GM03348 (cell line): ENCODE data around the gene SPATC1L.

Experiments
- DNase-seq: peaks from one replicate; pipeline ENCODE4 v3.0.0; 2012; ENCODE audit warnings: low spot score

SPATC1L gene

GRCh38 chr21:46120301-46121285, 63.7 kb downstream of the SPATC1L start:
- DNase-seq: no peak

DNA sequence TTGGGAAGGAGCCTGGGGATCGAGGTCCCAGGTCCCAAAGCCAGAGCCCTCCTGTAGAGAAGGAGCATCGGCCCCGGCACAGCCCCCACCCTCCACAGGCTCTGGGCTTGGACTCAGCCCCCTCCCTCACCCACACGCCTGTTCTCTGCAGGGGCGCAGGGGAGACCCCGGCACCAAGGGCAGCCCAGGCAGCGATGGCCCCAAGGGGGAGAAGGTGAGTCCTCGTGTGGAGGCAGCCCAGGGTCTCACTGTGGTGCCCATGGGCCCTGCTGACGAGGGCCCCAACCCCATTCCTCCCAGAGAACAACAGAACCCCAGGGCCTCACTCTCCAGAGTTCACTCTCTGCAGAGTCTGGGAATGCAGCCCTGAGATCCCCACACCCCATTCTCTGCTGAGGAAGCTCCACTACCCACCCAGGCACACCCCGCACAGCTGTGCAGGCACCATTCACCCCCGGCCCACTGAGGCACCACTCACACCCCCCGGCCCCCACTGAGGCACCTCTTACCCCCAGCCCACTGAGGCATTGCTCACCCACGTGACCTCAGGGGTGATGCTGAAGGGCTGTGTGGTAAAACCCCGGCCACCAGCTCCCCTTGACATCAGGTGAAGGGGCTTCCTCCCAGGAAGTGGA, 64.5 kb downstream of the SPATC1L start:
- no peak for DNase-seq

GRCh38 chr21:46119144-46119636, 65.1 kb downstream of the SPATC1L start:
- DNase-seq: no peak

DNA sequence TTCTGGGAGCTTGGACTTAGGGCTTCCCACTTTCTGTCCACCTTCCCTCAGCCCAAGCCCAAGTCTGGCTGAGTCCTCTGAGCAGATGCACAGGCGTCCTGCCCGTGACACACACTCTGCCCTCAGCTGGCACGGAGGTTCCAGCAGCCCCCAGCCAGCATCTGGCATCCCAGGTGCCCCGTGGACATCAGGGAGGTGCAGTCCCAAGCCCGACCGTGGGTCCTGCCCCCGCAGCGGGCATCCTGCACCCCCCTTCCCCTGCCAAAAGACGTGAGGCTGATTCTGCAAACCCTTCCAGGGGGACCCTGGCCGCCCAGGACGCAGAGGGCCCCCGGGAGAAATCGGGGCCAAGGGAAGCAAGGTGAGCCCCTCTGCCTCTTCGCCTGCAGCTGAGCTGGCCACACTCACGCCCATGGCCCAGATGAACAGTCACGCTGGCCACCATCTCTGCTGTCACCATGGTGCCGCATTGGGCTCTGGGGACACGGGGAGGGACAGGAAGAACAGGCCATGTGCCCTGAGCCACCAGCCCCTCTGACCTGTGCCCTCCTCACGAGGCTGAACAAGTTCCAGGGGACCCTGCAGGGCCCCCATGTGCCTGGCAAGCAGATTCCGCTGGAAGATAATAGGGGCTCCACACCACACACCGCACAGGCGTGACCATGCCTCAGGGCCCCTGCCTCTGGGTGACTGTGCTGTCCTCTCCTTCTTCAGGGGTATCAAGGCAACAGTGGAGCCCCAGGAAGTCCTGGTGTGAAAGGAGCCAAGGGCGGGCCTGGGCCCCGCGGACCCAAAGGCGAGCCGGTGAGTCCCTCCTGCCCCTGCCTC, 65.7 kb downstream of the SPATC1L start:
- no peak for DNase-seq

- DNase-seq: no peak
Measured at GRCh38 chr21:46117586-46118315, 66.5 kb downstream of the SPATC1L start.

DNA sequence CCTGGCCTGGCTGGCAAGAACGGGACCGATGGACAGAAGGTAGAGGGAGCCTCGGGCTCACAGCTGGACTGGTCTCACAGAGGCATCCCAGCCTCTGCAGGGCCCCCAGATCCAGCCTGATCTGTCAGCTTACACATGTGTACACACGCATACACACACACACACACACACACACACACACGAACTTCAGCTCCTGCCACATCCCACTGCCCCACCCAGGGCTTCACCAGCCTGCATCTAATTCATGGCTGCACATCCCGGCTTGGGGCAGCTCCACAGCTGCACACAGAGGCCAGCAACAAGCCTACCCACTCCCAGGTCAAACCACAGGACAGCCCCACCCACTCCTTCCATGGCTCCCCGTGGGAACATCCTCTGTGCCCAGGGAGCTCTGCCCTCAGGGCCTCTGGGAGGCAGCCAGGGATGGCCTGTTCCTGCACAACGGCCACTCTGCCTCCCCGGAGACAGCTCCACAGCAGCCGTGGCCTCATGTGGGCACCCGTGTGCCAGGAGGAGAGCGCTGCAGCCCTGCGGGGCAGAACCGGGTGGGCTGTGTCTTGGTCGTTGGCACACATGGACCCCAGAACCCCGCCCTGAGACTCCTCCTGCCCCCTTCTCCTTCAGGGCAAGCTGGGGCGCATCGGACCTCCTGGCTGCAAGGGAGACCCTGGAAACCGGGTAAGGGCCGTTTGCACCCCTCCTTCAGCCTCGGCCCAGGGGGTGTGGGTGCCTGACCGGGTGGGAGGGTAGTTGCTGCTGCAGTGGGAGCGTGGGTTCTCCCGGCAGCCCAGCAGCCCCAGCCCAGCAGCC, 67.3 kb downstream of the SPATC1L start:
- no peak for DNase-seq

GRCh38 chr21:46116189-46116775, 68.0 kb downstream of the SPATC1L start:
- DNase-seq: no peak

GRCh38 chr21:46115441-46116188, 68.6 kb downstream of the SPATC1L start:
- DNase-seq: no peak

- DNase-seq: no peak
Measured at GRCh38 chr21:46114963-46115362, 69.3 kb downstream of the SPATC1L start.

GRCh38 chr21:46113497-46114176, 70.6 kb downstream of the SPATC1L start:
- DNase-seq: no peak

DNA sequence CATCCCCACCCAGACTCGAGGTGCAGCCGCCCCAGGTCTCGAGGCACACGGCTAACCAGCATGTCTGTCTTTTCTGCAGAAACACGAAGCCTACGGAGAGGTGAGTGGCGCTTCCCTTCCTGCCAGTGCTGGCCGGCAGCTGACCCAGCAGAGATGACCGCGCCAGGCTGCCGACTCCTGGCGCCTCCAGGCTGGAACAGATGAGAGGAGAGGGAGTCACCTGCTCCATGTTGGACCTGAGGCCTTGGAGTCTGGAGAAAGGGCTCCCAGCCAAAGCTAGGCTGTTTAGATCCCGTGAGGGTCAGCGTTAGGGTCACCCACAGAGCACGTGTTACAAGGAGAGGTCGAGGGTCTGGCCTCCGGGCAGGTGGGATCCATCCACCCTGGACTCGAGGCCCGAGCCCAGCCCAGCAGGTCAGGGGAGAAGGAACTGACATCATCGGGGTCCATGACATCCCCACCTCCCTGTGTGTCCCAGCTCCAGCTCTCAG, 71.5 kb downstream of the SPATC1L start:
- DNase-seq: no peak

- peak; percentile 6 for DNase-seq
Measured at GRCh38 chr21:46111857-46112724, 72.2 kb downstream of the SPATC1L start.

DNA sequence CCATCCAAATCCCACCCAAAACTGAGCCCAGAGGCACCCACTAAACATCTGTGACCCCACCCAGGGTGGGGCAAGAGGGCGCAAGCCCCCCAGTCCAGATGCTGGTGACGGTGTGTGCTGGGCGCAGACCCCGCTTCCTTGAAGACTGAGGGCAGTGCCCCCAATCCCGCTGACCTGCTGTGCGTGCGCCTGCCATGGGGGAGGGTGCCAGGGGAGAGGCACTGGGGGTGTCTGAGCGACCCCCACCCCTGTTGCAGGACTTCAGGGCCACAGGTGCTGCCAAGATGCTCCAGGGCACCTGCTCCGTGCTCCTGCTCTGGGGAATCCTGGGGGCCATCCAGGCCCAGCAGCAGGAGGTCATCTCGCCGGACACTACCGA, 73.1 kb downstream of the SPATC1L start:
- peak; percentile 3 for DNase-seq
